ENCODE data around the gene SCFD2.

The SCFD2 gene

DNA sequence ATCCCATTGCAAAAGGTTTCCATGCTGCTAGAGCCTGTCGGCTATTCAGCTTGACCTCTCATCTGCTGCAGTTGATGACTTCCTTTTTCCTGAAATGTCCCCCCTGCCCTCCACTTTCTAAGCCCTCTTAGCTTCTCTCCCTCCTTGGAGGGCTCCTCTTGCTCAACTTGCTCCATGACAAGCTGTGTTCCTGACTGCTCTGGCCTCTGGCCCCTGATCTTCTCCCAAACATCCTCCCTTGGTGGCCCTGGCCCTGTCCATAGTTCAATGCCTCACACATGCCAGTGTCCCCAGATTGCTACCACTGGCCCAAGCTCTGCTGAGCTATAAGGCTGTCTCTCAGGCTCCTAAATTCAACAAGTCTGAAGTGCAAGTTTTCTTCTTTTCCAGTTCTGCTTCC is 474.1 kb downstream of the SCFD2 start:
- no peaks in the 10 kb centered on the region for H3K36me3 ChIP-seq (ENCODE audit: insufficient read depth, low read length)
- H3K9me2 ChIP-seq (ENCODE audit: low read depth, low read length), result no peaks in the 10 kb centered on the region
- no peaks in the 10 kb centered on the region for H3F3A ChIP-seq (ENCODE audit: insufficient read depth, low read length)
- no peak overlapping the region for H3K4me2 ChIP-seq (ENCODE audit: low read length)
- no peaks in the 10 kb centered on the region for H3K27me3 ChIP-seq (ENCODE audit: insufficient read depth, low read length)
- H3K4me1 ChIP-seq (ENCODE audit: insufficient read depth, low read length, severe bottlenecking), result no peaks in the 10 kb centered on the region
- H3K79me2 ChIP-seq (ENCODE audit: insufficient read depth, low read length), result no peaks in the 10 kb centered on the region
- H3K9ac ChIP-seq (ENCODE audit: low read length), result no peak overlapping the region
- H3K4me3 ChIP-seq (ENCODE audit: low read depth, low read length, poor library complexity, severe bottlenecking), result no peak overlapping the region
- TF ChIP-seq EZH2 (IDR thresholded peaks at IDR 0.05; ENCODE audit: borderline replicate concordance, low read length), result no peak
- TF ChIP-seq, protein P1, sequence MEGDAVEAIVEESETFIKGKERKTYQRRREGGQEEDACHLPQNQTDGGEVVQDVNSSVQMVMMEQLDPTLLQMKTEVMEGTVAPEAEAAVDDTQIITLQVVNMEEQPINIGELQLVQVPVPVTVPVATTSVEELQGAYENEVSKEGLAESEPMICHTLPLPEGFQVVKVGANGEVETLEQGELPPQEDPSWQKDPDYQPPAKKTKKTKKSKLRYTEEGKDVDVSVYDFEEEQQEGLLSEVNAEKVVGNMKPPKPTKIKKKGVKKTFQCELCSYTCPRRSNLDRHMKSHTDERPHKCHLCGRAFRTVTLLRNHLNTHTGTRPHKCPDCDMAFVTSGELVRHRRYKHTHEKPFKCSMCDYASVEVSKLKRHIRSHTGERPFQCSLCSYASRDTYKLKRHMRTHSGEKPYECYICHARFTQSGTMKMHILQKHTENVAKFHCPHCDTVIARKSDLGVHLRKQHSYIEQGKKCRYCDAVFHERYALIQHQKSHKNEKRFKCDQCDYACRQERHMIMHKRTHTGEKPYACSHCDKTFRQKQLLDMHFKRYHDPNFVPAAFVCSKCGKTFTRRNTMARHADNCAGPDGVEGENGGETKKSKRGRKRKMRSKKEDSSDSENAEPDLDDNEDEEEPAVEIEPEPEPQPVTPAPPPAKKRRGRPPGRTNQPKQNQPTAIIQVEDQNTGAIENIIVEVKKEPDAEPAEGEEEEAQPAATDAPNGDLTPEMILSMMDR (IDR thresholded peaks at IDR 0.05; ENCODE audit: low read length), result no peak
- no peak overlapping the region for H3K27ac ChIP-seq (ENCODE audit: low read depth, low read length, poor library complexity, severe bottlenecking)
- H2AFZ ChIP-seq (ENCODE audit: low read length), result no peak overlapping the region
- peaks cover 4% of the 10 kb centered on the region; the same call in 1 of the 2 replicates for H3K9me3 ChIP-seq (ENCODE audit: low read length)
- H4K20me1 ChIP-seq (ENCODE audit: insufficient read depth, low read length), result no peaks in the 10 kb centered on the region

DNA sequence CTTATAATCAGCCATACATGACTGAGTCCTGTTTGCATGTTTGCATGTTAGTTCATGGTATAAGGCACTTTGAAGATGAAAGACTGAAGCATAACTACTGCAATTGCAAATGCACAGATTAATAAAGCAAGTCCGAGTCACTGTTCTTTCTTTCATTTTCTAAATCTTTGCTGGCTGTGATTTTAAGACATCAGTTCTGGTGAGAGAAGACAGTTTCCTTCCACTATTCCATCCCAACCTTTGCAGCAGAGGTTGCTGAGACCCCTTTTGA is 475.4 kb downstream of the SCFD2 start:
- H3K79me2 ChIP-seq (ENCODE audit: insufficient read depth, low read length), result no peaks in the 10 kb centered on the region
- H3F3A ChIP-seq (ENCODE audit: insufficient read depth, low read length), result no peaks in the 10 kb centered on the region
- H3K9ac ChIP-seq (ENCODE audit: low read length), result no peak overlapping the region
- H3K4me2 ChIP-seq (ENCODE audit: low read length), result no peak overlapping the region
- H3K4me1 ChIP-seq (ENCODE audit: insufficient read depth, low read length, severe bottlenecking), result no peaks in the 10 kb centered on the region
- no peaks in the 10 kb centered on the region for H3K36me3 ChIP-seq (ENCODE audit: insufficient read depth, low read length)
- H3K27ac ChIP-seq (ENCODE audit: low read depth, low read length, poor library complexity, severe bottlenecking), result no peak overlapping the region
- H2AFZ ChIP-seq (ENCODE audit: low read length), result no peak overlapping the region
- H4K20me1 ChIP-seq (ENCODE audit: insufficient read depth, low read length), result no peaks in the 10 kb centered on the region
- TF ChIP-seq, protein P1 (IDR thresholded peaks at IDR 0.05; ENCODE audit: low read length), result no peak
- TF ChIP-seq EZH2 (IDR thresholded peaks at IDR 0.05; ENCODE audit: borderline replicate concordance, low read length), result no peak
- H3K27me3 ChIP-seq (ENCODE audit: insufficient read depth, low read length), result no peaks in the 10 kb centered on the region
- no peak overlapping the region for H3K4me3 ChIP-seq (ENCODE audit: low read depth, low read length, poor library complexity, severe bottlenecking)
- no peaks in the 10 kb centered on the region for H3K9me2 ChIP-seq (ENCODE audit: low read depth, low read length)
- H3K9me3 ChIP-seq (ENCODE audit: low read length), result peaks cover 11% of the 10 kb centered on the region; the same call in 1 of the 2 replicates

DNA sequence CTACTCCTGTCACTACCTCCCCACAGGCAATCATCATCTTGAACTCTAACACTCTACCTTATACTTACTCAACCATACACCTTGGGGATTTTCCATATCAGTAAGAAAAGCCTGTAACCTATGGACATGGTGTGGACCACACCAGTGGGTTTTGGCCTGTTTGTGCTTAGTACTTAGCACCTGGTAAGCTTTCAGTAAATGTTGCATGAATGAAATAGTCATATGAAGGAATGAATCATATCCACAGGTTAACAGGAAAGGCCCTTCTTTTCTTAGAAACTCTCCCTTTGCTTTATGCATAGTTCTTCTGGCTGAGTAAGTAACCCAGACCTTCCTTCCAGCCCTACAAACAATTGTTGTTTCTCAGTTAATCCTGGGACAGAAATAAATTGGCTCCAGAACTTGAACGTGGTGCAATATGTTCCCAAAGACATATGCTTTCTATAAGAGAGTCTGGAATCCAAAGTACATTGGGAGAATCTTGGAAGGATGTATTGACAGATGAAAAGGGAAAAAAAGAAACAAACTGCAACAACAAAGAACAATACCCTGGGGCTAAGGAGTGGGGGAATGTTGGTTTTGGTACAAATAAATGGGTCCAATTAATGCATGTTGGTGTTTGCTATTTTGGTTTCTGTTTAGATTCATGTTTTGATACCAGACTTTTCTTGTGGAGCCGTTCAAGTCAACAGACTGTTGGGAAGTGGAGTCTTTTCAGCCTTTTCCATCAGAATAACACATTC is 475.9 kb downstream of the SCFD2 start:
- Histone ChIP-seq H4K20me1 (ENCODE audit: insufficient read depth, low read length) (no peaks in the 10 kb centered on the region), H3K36me3 (ENCODE audit: insufficient read depth, low read length) (no peaks in the 10 kb centered on the region), H3K4me2 (ENCODE audit: low read length) (no peak overlapping the region), H3K4me3 (ENCODE audit: low read depth, low read length, poor library complexity, severe bottlenecking) (no peak overlapping the region), H3K4me1 (ENCODE audit: insufficient read depth, low read length, severe bottlenecking) (no peaks in the 10 kb centered on the region), H3K9me3 (ENCODE audit: low read length) (peaks cover 11% of the 10 kb centered on the region; the same call in 1 of the 2 replicates), H3K27me3 (ENCODE audit: insufficient read depth, low read length) (no peaks in the 10 kb centered on the region), H3K79me2 (ENCODE audit: insufficient read depth, low read length) (no peaks in the 10 kb centered on the region), H3K9me2 (ENCODE audit: low read depth, low read length) (no peaks in the 10 kb centered on the region), H3K27ac (ENCODE audit: low read depth, low read length, poor library complexity, severe bottlenecking) (no peak overlapping the region), H3F3A (ENCODE audit: insufficient read depth, low read length) (no peaks in the 10 kb centered on the region), H3K9ac (ENCODE audit: low read length) (no peak overlapping the region), H2AFZ (ENCODE audit: low read length) (no peak overlapping the region)
- no peak for TF ChIP-seq EZH2 (IDR thresholded peaks at IDR 0.05; ENCODE audit: borderline replicate concordance, low read length)
- TF ChIP-seq, protein P1 (IDR thresholded peaks at IDR 0.05; ENCODE audit: low read length), result no peak
